DMS114 treated with DMSO at 0.1 percent for 48 hours (cell line): ENCODE results near the gene KSR1.
"Not testable (repeated sequence)": the region's sequence is repeated elsewhere in the genome, so short reads cannot be mapped to it uniquely, and the experiment has no call there.

Experiments
- DNase-seq: peaks from one replicate; lab custom pipeline; 2025; ENCODE audit not compliant: unreplicated experiment; lab: John Stamatoyannopoulos, UW

The KSR1 gene

GRCh38 chr17:27671591-27671910 lies 215.3 kb downstream of the KSR1 start:
- DNase-seq = no peak

GRCh38 chr17:27671977-27672480 lies 215.8 kb downstream of the KSR1 start:
- DNase-seq = not testable (repeated sequence)

GRCh38 chr17:27674335-27674734 lies 218.1 kb downstream of the KSR1 start:
- no peak for DNase-seq
